Chondrocyte (in vitro differentiated cells): Measurements from ENCODE around the gene CBY1. TPM values are rescaled to one million over a fixed set of nuclear protein-coding genes. Genes with fewer than 3 reads are reported as not detected.
"Not testable (repeated sequence)": the region's sequence is repeated elsewhere in the genome, so short reads cannot be mapped to it uniquely, and the experiment has no call there.

Experiments
- DNase-seq: peaks from one replicate; pipeline ENCODE4 v3.0.0; 2021; ENCODE audit warnings: mixed read lengths, low spot score
- H3K27ac Mint-ChIP-seq: one replicate; pipeline ENCODE4 v1.8.0; 2021; ENCODE audit warnings: mild to moderate bottlenecking, moderate library complexity, mixed read lengths; ENCODE audit not compliant: unreplicated experiment
- H3K27me3 Mint-ChIP-seq: 2 replicates; pipeline ENCODE4 v1.8.0; 2021; ENCODE audit warnings: low read depth, mixed read lengths
- H3K36me3 Mint-ChIP-seq: 2 replicates; pipeline ENCODE4 v1.8.0; 2021; ENCODE audit warnings: low read depth, mixed read lengths
- H3K4me1 Mint-ChIP-seq: 2 replicates; pipeline ENCODE4 v1.8.0; 2021; ENCODE audit warnings: low read depth, mild to moderate bottlenecking, mixed read lengths
- H3K4me3 Mint-ChIP-seq: one replicate; pipeline ENCODE4 v1.8.0; 2021; ENCODE audit warnings: mild to moderate bottlenecking, moderate library complexity, mixed read lengths; ENCODE audit not compliant: unreplicated experiment
- H3K9me3 Mint-ChIP-seq: 2 replicates; pipeline ENCODE4 v1.8.0; 2021; ENCODE audit warnings: low read depth, mixed read lengths
- CTCF ChIP-seq: fragments of 200-600 bp; sonication (generic); IDR thresholded peaks from 2 replicates; pipeline ENCODE4 v1.5.0; 2021; ENCODE audit warnings: antibody characterized with exemption, mild to moderate bottlenecking, moderate library complexity
- total RNA-seq: library from RNA; stranded (reverse); gene quantifications from 3 replicates; pipeline ENCODE4 v1.2.1, GENCODE V29; 2021

CBY1 gene
- total RNA-seq, 1 donor from 2014 or later: 29.9 TPM

DNA sequence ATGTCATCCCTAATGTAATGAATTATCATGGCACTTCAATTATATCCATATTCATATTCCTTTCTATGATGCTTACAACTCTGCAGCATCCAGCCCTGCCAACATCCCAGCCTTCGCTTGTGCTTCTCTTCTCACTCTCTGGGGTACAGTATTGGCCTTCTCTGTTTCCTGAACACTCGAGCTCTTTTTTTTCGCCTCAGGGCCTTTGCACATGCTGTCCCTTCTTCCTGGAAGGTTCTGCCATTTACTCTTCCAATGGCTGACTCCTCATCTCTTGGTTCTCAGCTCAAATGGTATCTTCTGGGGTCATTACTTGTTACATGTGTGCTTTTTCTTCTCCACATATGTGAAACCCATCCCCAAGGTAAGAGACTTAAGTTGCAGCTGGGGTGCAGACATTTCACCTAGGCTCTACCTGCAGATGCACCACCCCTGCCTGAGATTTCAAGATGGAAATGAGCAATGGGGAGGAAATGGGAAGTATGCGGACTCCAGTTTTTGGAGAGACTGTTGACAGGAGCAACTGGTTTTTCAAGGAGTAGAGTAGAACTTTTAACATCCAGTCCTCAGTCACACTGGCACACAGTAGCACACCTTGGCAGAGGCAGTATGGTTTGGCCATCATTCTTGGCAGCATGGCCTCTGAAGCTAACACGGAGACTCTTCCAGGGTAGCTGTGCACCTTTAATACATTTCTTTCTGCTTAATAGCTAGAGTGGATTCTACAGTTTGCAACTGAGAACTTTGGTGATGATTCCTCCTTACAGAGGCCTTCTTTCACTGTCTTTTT is 44.0 kb upstream of the CBY1 start:
- no peak for DNase-seq
- Mint-ChIP-seq H3K36me3 (peaks cover 14% of the 10 kb centered on the region), H3K9me3 (no peaks in the 10 kb centered on the region), H3K27me3 (no peaks in the 10 kb centered on the region), H3K4me1 (peaks cover 5% of the 10 kb centered on the region), H3K4me3 (no peak overlapping the region), H3K27ac (no peak overlapping the region)
- no peak for TF ChIP-seq CTCF

GRCh38 chr22:38613588-38613987 is 42.9 kb upstream of the CBY1 start:
- Mint-ChIP-seq H3K27ac (no peak overlapping the region), H3K4me1 (peaks cover 5% of the 10 kb centered on the region), H3K4me3 (no peak overlapping the region), H3K27me3 (no peaks in the 10 kb centered on the region), H3K9me3 (peaks cover 7% of the 10 kb centered on the region), H3K36me3 (peaks cover 22% of the 10 kb centered on the region)
- no peak for DNase-seq
- no peak for TF ChIP-seq CTCF

DNA sequence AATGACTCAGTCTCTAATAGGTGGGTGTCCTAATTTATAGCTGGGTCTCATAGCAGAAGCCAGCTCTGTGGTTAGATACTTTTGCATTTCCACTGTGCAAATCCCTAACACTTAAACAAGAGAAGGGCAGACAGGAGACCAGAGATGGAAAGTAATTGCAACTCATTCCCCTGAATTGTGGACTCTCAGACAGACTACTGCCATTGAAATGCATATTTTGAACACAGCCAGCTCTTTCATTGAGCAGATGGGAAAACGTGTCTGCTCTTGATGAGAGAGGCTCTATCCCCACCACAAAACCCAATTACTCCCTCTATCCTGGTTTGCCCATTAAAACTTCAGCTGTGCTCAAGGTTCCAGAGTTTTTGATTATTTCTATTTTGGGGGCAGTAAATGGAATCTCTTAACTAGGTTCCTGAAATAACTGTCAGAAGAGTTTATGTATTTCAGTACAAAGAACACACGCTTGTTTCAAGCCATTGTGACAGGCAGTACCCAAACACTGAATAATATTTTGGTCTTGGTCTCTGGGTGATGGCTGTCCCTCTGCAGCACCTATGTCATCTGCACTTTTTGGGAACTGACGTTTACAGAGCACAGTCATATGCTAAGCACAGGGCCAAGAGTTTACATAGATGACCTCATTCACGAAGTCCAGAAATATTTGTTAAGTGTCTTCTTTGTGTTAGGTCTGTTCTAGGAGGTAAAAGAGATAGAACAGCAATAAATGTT is 41.9 kb upstream of the CBY1 start:
- DNase-seq: no peak
- H3K36me3 Mint-ChIP-seq: peaks cover 27% of the 10 kb centered on the region
- H3K4me3 Mint-ChIP-seq: no peak overlapping the region
- H3K9me3 Mint-ChIP-seq: peaks cover 12% of the 10 kb centered on the region
- H3K4me1 Mint-ChIP-seq: peaks cover 5% of the 10 kb centered on the region
- TF ChIP-seq CTCF: no peak
- no peak overlapping the region for H3K27ac Mint-ChIP-seq
- H3K27me3 Mint-ChIP-seq: no peaks in the 10 kb centered on the region

- Mint-ChIP-seq H3K9me3 (peaks cover 12% of the 10 kb centered on the region), H3K36me3 (peaks cover 28% of the 10 kb centered on the region)
- not testable (repeated sequence) for H3K4me3 Mint-ChIP-seq, H3K27me3 Mint-ChIP-seq, H3K4me1 Mint-ChIP-seq, DNase-seq, H3K27ac Mint-ChIP-seq
These were observed 41.4 kb upstream of the CBY1 start for GRCh38 chr22:38615064-38615405.

DNA sequence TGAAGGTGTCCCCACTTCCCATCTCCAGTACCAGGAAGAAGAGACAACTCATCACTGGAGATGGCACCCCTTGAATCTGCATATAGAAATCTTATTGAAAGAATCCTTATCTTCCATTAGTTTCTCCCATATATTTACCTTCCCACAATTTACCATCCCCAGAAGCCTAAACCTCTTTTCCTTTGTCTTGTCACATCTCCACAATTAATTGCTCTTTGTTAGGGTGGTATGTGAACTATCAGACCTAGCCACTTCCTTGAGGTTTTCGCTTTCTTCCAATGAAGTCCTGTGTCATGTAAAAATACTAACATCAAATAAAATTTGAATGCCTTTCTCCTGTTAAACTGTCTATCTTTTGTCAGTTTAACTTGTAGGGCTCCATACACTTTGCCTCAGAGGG is 38.2 kb upstream of the CBY1 start:
- H3K36me3 Mint-ChIP-seq: peaks cover 27% of the 10 kb centered on the region
- no peak overlapping the region for H3K27ac Mint-ChIP-seq
- TF ChIP-seq CTCF: no peak
- no peaks in the 10 kb centered on the region for H3K27me3 Mint-ChIP-seq
- peaks cover 12% of the 10 kb centered on the region for H3K9me3 Mint-ChIP-seq
- peaks cover 5% of the 10 kb centered on the region for H3K4me1 Mint-ChIP-seq
- H3K4me3 Mint-ChIP-seq: no peak overlapping the region
- no peak for DNase-seq
